HG02678 (cell line): ENCODE data around the gene FAM241A.
A peak's percentile ranks its signal among the peaks of the same experiment; 100 is the strongest.
"Not testable (repeated sequence)": the region's sequence is repeated elsewhere in the genome, so short reads cannot be mapped to it uniquely, and the experiment has no call there.

Experiments used
- ATAC-seq: cut with Tn5 transposase; IDR thresholded peaks from one replicate; pipeline ENCODE4 v1.9.1; 2021; ENCODE audit warnings: mild to moderate bottlenecking, moderate library complexity; ENCODE audit not compliant: unreplicated experiment

Gene FAM241A

DNA sequence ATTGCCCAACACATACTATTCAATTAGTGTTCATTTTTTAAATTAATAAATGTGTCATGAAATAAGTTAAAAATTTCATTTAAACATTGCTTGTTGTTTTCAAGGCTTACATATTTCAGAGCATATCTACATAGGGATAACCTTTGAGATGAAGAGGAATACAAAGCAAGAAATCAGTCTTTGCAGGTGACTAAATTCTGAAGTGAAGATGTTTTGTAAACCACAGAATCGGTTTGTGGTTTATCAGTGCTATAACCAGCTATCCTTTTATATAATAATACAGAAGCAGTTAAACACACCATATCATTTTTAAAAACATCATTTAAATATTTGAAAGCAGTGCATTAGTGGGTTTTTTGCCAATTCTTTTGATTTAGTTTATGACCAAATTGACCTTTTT is 26.9 kb downstream of the FAM241A start:
- ATAC-seq = peak; percentile 79

DNA sequence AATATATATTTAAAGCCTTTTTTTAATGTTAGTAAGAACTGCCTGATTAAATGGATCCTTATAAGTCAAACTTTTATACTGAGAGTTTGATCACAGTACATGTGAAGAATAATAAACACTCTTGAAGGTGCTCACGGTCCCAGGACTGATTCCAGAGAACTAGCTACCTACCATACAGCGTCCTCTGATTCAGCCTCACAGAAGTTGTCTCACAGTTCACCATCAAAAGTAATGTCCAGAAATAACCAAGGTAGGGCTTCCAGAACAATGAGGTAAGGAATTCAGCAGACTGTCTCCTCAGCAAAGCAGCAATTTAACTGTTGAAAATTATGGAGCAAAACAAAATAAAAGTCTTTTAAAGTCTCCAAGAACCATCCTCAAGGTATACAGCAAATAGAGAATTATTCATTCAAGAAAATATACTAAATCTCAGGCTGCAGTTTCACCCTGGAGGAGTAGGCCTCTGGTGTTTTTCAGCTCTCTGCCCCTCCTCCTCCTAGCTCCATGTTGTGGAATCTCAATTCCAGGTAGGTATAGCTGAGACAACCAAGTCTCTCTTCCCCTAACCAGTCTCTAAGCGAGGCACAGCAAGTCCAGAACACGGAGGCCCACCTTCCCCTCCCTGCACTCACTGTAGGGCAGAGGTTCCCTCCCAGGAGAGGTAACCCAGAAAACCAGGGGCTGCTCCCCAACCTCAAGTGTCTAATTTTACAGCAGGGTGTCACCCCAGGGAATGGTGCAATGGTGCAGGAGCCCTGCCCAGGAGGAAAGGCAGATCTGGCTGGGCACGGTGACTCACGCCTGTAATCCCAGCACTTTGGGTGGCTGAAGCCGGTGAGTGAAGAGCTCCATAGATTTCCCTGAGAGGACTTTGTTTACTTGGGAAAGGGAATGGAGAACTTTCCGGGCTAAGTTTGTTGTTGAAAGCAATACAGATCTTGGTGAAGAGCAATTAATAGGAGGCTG is 28.6 kb downstream of the FAM241A start:
- no peak for ATAC-seq

DNA sequence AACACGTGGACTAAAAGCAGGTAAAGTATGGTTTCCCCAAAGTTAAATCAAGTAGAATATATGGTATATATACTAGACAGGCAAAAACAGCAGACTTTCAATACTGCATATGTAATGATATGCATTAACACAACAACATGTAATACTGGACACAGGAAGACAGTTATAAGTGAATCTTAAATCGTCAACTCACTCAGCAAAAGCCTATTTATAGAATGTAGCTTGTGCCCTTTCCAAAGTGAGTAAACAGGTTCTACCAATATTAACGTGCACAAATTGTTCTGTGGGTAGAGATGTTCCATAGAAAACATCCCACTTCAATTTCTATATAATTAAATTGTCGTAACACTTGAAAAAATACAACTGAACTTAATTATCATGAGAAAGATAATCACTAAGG is 30.6 kb downstream of the FAM241A start:
- no peak for ATAC-seq

DNA sequence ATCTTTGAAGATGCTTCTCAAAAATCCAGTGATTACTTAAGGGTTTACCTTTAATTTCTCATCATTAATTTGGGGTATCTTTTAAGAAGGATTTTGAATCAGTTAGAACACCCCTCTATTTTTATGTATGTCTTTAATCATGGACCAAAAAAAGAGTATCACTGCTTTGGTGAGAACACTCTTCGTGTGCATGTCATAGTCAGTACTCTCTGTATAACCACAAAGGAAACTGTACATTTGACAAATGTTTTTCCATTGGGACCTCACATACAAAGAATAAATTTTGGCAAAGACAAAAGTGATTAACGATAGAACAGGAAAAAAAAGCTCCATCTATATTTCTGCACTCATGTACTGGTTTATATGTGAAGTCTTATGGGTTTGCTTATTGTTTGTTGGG is 31.3 kb downstream of the FAM241A start:
- ATAC-seq = no peak

DNA sequence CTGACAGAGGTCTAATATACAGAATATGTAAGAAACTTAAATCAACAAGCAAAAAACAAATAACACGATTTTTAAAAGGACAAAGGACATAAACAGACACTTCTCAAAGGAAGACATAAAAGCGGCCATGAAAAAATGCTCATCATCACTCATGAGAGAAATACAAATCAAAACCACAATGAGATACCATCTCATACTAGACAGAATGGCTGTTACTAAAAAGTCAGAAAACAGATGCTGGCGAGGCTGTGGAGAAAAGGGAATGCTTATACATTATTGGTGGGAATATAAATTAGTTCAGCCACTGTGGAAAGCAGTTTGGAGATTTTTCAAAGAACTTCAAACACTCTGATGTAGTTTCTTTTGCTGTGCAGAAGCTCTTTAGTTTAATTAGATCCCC is 33.5 kb downstream of the FAM241A start:
- ATAC-seq = not testable (repeated sequence)

DNA sequence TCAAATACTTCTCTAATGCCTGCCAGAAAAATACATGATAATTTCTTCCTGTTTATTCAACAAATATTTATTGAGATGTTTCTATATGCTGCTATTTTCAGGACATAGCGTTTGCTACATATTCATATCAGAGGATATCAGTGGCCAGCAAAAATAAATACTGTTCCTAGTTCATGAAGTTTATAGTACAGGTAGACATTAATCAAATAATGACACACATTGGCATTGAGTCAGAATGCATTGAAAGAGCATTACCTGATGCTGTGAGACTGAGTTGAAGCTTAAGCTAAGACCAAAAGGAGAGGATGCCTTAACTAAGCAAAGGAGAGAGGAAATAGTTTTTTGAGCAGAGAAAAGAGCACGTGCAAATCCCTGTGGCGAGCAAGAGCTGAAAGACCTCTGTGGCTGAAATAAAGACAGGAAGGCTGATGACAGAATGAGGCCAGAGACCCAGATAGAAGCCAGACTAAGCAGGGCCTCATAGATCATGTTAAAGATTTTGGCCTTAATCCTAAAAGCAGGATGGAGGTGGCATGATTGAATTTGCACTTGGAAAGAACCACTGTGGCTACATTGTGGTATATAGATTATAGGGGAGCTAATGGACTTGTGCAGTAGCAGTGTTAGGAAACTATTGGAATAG is 36.2 kb downstream of the FAM241A start:
- ATAC-seq = no peak

DNA sequence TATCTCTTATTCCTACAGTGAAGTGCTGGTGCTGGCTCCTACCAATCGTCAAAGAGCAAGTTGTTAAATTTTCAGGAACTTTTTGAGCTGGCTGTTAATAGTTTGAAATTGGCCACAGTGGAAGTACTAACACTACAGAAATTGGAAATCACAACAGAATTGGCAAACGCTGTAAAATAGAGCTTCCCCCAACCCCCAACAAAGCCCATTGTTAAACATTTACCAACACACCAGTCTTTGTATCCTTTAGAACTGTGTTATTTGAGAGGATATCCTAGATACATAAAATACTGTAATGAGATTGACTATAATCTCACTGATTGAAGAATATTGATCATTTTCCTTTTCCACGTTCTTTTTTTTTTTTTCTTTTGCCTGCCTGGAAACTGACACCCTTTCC is 37.4 kb downstream of the FAM241A start:
- ATAC-seq = no peak

DNA sequence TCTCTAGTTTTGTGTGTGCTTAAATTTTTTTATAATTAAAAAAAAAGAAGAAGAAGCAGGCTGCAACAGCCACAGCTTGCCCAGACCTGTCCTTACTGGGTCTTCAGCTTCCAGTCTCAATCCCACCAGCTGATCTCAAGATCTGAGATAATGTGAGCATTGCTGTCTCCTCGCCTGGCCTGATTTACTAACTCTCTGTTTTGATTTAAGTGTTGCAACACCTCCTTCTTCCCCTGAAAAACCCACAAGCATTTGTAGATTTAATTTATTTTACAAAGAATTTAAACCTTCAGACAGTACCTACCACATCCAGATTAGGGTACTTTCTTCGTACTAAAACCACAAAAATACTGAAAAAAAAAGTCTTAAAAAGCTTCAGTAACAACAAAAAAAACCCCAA is 38.0 kb downstream of the FAM241A start:
- ATAC-seq = no peak

DNA sequence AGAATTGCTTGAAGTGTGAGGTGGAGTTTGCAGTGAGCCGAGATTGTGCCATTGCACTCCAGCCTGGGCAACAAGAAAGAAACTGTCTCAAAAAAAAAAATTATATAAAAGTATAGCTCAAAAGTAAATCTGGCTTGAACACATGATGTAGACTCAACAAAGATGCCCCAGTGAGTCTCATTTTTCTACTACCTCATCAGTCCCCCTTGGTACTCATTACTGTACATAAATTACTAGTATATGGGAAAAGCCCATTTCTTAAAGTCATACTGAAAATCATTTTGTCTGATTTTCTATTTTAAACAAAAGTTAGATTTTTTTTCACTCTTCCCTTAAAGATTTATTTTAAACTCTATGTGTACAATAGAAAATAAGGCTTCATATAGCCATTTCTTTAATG is 39.2 kb downstream of the FAM241A start:
- no peak for ATAC-seq

DNA sequence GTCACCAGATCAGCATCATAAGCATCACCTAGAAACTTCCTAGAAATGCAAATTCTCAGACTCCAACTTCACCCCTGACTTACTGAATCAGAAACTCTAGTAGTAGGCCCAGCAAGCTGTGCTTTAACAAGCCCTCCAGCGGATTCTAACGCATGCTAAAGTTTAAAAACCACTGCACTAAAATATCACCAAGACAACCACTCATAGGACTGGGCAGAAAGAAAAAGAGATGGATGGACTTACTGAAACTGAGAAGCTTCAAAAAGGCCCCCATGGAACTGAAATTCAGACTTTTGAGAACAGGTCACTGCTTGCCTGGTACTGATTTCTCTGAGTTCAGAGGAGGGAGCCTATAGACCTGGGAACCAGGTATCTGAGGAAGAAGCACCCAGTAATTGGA is 40.1 kb downstream of the FAM241A start:
- ATAC-seq = peak; percentile 58

DNA sequence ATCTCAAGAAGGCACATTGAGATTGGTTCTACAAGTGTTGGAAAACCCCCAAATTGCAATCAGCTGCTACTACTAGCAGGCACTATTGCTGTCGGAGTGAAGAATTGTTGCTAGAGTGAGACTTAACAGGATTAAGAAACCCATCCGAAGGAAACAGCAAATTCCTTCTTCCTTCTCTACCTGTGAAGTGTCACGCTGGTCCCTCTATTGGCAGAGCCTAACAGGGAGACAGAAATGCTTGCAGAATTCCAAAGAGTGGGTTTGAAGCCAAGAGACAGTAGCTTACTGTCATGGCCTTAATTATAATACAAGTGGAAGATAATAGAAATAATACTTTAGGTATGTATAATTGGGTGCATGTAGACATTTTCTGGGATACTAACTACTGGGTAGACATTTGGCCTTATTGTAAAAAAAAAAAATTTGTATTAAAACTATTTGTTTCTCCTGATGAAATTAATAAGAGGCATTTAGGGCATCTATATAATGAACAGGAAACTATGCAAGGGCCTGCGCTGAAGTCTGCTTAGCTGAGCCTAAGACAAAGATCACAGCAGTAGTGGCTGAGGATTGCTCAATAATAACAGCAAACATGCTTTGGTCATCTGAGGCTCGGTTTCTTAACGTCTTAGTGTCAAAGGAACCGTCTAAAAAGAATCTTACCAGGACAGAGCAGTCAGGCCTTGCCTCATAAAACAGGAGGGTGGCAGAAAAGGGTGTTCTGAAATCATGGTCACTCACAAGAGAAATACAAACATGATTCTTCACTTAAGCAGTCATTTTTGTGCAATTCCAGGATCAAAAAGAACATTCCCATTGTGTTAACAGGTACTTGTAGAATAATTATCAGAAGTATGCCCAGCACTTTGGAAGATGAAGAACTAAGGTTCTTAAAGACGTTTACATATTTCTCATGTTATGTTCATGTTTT is 40.8 kb downstream of the FAM241A start:
- ATAC-seq = no peak

DNA sequence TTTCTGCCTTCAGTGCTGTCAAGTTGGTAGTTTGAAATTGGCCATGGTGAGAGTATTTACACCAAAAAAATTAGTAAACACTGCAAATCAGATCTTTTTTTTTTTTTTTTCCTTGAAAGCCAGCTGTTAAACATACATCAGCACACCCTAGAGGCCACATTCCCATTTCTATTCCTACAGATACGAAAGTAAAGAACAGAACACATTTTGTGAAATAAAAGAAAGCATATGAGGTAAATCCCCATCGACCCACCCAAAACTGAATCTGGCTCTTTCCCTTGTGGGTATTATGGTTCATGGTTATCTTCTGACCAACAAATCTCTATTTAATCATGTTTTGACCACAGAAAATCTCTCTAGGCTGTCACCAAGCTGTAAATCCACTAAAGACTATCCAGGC is 44.5 kb downstream of the FAM241A start:
- no peak for ATAC-seq

DNA sequence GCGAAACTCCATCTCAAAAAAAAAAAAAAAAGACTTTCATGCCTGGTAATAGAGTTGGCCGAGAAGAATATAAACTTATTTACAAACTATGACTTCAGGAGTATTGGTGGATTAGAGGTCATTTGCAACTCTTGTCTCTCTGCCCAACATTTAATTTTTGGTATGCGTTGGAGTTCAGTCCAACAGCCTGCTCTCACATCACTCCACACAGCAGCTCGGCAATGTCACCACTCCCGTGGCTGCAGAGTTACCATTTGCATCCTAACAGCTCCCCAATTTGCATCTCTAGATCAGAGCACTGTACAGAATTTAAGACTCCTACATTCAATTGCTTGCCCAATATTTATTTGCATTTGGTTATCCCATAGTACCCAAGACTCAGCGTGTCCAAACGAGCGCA is 45.4 kb downstream of the FAM241A start:
- ATAC-seq = no peak

DNA sequence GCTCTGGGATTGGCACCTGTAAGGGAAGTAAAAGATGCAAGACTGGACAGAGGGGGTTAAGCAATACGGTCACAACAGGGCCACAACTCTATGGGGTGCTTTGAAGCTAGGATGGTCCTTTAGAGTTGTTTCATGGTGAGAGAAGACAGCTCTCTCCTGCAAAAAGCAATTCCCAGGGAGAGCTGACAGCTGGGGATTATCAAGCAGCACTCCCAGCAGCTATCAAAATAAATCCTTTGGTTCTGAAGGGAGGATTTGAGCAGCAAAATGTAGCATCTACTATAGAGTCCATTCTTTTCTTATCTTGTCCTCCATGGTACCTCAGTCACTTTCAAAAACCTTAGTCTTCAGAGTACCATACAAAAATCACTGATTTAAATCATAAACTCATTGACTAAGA is 51.2 kb downstream of the FAM241A start:
- no peak for ATAC-seq

DNA sequence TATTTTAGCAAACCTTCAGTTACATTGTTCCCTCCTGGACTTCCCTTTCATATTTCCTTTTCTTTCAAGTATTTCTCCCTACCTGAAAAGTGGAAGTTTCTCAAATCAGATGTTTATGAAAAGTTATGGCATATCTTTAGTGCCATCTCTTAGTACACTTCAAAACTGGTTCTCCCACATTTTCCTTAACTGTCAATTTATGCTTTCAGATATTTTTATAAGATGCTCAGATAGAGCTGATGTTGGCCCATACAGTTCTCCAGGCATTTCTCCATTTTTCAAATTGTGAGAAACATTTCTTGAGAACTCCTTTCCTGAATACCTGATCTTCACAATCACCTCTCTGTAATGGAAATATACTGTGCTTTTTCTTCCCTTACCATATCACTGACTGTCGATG is 53.8 kb downstream of the FAM241A start:
- ATAC-seq = peak; percentile 2

DNA sequence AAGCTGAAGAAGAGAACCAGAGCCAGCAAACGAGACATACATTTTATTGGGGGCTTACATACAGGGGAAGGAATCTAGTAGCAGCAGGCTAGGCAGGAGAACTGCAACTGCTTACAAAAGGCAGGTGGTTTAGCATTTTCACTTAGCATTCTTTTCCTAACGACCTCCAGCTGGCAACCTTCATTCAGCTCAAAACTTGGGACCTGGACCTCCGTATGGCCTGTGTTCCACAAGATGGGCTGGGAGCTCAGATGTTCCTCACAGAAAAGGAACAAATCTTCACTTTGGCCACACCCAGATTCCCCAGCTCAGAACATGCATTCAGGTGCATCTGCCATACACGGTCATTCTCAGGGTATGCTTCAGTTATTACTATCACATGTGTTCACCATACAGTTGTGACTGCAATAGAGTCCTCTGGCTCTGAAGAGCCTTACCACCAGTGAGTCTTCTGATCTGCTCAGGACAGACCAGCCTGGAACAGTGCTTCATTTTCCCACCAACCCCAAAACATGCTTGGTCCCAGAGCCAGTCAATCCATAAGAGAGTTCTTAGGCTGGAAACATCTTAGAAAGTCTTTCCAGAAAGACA is 56.8 kb downstream of the FAM241A start:
- no peak for ATAC-seq

DNA sequence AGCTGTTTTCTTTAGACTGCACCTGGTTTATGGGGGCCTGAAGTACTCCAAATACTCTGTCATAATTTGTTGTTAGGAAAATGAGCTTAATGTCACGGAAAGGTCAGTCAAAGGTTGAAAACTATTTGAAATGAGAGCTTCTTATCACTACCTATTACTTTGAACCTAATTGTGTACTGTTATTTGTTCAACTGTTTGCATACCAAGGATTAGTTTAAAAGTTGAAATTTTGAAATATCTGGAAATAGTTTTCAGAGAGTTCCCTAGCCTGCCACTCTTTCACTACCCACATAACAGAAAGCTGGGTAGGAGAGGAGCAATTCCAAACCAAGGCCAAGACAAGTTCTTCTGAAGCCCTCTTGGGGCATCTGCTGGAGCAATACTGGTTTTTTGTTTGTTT is 58.3 kb downstream of the FAM241A start:
- no peak for ATAC-seq

DNA sequence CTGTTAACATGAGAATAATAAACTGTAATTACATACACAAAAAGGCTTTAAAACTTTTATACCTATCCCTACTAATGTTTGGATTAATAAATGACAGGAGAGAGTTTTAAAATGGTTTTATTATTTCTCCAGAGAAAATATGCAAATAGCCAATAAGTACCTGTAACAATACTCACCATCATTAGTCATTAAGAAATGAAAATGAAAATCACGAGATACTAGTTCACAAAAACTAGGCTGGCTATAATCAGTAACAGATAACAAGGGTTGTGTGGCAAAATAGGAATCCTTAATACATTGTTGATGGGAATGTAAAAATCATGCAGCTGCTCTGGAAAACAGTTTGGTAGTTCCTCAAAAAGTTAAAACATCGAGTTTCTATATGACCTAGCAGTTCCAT is 61.2 kb downstream of the FAM241A start:
- no peak for ATAC-seq

DNA sequence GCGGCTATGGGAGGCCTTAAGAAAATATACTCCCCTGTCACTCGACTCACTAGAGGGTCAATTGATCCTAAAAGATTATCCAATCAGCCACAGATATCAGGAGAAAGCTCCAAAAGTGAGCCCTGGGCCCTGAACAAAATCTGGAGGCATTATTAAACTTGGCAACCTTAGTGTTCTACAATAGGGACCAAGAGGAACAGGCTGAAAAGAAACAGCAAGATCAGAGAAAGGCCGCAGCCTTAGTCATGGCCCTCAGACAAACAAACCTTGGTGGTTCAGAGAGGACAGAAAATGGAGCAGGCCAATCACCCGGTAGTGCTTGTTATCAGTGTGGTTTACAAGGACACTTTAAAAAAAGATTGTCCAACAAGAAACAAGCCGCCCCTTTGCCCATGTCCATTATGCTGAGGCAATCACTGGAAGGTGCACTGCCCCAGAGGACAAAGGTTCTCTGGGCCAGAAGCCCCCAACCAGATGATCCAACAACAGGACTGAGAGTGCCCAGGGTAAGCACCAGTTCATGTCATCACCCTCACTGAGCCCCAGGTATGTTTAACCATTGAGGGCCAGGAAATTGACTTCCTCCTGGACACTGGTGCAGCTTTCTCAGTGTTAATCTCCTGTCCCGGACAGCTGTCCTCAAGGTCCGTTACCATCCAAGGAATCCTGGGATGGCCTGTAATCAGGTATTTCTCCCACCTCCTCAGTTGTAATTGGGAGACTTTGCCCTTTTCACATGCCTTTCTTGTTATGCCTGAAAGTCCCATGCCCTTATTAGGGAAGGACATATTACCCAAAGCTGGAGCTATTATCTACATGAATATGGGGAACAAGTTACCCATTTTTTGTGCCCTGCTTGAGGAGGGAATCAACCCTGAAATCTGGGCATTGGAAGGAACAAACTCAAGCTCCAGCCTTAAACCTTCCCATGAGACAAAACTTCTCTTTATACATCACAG is 63.2 kb downstream of the FAM241A start:
- ATAC-seq = not testable (repeated sequence)

DNA sequence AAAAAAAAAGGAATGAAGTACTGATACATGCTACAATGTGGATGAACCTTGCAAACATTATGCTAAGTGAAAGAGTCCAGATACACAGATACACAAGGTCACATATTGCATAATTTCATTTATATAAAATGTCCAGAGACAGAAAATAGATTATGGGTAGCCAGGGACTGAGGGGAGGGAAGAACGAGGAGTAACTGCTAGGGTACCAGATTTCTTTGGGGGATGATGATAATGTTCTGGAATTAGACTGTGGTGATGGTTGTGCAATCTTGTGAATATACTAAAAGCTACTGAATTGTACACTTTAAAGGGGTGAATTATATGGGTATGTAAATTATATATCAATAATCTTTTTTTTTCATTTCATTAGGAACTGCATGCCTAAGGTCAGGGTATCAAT is 65.5 kb downstream of the FAM241A start:
- no peak for ATAC-seq
